GM19463 (cell line): ENCODE results near the gene FGFR4.

Source experiments
- ATAC-seq: cut with Tn5 transposase; IDR thresholded peaks from one replicate; pipeline ENCODE4 v1.9.1; 2021; ENCODE audit warnings: mild to moderate bottlenecking, moderate library complexity; ENCODE audit not compliant: unreplicated experiment

Gene FGFR4

DNA sequence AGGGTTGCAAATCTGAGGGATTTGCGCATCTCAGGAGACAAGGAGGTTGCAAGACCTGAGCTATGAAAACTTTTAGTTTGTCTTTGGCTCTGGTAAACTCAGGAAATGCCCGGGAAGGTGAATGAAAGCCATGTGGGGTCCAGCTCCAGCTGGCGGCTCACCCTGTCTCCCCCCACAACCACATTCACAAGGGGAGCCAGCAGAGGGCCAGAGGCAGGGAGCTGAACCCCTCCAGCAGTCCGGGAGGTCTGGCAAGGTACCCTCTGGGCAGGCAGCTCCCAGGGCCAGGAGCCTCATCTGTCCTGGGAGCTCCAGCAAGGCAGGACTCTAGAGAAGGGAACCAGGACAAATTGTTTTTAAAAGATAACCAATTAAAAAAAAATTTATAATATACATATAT lies 2.5 kb upstream of the FGFR4 start:
- no peak for ATAC-seq

DNA sequence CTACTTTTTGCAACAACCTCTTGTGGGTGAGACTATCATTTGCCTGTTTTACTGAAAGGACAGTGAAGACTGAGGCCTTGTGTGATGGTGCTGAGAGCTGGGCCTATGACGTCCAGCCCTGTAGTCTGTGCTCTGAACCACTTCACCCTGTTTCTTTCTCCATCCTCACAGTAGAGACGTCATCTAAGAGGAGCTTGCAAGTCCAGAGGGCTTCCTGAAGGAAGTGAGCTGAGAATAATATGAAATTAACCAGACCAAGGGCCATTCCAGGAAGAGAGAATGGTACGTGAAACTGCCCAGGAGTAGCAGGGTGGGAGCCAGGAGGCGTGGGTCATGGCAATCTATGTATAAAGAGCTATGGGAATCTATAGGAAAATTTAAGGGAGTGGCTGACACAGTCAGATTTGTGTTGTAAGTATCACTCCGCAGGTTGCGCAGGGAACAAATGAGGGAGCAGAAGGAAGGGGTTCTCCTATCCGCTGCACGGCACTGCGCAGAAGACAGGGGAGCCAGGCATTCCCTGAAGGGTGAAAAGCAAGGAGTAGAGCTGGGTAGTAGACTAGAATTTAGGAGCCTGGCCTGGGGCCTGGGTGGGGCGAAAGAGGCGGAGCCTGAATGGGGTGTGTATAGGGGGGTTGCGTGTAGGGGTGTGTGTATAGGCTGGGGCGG lies 596 bp upstream of the FGFR4 start:
- no peak for ATAC-seq

DNA sequence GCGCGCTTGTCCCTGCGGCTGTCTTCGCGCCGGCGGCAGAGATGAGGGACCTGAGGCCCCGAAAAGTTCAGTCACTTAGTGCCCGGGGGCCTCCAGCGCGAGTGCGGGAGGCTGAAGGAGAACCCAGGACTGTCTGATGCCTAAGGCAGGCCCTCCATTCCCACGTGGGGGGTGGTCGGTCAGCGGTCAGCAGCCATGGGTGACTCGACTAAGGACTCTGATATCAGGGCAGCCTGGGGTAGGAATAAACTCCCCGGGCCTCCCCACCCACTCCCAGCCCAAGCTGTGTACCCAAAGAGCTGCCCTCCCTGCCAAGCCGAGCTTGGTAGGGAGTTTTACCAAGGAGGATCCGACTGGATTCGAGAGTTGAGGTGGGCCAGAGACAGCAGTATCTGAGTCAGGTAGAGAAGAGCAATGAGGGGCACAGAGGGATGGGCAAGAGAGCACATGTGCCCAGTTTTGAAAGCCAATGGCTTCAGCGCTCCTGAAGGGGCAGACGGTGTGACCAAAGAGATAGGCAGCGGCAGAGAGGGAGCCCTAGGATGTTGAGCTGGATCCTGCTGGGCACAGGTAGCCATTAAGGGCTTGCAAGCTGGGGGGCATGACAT lies 787 bp downstream of the FGFR4 start:
- no peak for ATAC-seq

DNA sequence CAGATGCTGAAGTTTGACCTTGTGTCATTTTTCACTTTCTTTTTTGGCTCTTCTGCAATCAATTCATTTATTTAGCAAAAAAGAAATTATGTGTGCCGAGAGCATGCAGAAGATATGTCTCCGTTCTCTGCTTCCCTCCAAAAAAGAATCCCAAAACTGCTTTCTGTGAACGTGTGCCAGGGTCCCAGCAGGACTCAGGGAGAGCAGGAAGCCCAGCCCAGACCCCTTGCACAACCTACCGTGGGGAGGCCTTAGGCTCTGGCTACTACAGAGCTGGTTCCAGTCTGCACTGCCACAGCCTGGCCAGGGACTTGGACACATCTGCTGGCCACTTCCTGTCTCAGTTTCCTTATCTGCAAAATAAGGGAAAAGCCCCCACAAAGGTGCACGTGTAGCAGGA lies 2.4 kb downstream of the FGFR4 start:
- no peak for ATAC-seq

DNA sequence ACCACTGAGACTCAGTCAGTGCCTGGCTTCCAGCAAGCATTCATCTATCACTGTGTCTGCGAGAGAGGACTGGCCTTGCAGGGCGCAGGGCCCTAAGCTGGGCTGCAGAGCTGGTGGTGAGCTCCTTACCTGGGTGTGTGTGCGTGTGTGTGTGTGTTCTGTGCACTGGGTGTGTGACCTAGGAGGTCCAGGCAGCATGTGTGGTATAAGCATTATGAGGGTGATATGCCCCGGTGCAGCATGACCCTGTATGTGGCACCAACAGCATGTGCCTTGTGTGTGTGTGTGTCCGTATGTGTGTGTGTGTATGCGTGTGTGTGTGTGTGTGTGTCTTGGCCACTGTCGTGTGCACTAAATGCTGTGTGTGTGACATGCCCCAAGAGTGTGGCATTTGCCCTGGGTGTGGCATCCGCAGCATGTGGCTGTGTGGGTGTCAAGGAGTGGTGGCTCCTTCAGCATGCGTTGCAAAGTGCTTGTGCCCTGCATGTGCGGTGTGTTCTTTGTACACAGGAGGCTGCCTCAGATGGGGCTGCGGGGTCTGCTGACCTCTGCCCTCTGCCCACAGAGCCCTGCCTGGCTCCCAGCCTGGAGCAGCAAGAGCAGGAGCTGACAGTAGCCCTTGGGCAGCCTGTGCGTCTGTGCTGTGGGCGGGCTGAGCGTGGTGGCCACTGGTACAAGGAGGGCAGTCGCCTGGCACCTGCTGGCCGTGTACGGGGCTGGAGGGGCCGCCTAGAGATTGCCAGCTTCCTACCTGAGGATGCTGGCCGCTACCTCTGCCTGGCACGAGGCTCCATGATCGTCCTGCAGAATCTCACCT lies 3.3 kb downstream of the FGFR4 start:
- ATAC-seq: no peak

DNA sequence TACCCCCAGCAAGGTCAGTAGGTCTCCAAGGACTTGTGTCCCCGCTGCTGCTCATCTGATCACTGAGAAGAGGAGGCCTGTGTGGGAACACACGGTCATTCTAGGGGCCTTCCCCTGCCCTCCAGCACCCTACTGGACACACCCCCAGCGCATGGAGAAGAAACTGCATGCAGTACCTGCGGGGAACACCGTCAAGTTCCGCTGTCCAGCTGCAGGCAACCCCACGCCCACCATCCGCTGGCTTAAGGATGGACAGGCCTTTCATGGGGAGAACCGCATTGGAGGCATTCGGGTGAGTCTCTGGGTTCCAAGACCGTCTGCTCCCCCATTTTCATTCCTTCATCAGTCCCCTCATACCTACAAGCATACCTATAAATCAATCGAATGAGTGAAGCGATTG lies 4.1 kb downstream of the FGFR4 start:
- no peak for ATAC-seq

DNA sequence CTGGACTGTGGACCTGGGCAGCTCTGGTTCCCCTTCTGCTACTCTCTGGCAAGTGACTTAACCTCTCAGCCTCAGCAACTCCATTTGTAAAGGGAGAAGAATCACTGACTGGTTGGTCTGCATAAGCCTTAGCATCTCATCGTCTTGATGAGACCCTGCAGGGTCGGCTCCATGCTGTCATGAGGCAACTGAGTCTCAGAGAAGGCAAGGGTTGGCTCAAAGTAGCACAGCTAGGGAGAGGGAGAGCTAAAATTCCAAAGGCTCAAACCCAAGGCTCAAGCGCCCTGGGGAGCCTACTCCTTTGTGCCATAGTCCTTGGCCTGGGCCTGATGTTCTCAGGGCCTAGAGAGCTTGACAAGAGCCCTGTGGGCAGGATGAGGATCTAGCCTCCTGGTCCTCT lies 4.5 kb downstream of the FGFR4 start:
- ATAC-seq: no peak

DNA sequence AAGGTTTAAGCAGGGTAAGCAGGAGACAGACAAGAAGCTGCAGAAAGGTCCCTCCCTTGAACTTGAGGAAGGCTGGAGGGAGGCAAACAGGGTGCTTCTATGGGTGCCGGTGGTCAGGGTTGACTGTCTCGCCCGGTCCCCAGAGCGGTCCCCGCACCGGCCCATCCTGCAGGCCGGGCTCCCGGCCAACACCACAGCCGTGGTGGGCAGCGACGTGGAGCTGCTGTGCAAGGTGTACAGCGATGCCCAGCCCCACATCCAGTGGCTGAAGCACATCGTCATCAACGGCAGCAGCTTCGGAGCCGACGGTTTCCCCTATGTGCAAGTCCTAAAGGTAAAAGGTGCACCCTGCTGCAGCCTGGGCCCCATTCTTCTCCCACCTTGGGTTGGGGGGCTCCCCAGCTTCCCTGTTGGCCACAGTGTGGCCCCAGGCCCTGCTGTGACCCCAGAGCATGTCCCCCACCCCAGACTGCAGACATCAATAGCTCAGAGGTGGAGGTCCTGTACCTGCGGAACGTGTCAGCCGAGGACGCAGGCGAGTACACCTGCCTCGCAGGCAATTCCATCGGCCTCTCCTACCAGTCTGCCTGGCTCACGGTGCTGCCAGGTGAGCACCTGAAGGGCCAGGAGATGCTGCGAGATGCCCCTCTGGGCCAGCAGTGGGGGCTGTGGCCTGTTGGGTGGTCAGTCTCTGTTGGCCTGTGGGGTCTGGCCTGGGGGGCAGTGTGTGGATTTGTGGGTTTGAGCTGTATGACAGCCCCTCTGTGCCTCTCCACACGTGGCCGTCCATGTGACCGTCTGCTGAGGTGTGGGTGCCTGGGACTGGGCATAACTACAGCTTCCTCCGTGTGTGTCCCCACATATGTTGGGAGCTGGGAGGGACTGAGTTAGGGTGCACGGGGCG lies 5.7 kb downstream of the FGFR4 start:
- ATAC-seq: no peak

DNA sequence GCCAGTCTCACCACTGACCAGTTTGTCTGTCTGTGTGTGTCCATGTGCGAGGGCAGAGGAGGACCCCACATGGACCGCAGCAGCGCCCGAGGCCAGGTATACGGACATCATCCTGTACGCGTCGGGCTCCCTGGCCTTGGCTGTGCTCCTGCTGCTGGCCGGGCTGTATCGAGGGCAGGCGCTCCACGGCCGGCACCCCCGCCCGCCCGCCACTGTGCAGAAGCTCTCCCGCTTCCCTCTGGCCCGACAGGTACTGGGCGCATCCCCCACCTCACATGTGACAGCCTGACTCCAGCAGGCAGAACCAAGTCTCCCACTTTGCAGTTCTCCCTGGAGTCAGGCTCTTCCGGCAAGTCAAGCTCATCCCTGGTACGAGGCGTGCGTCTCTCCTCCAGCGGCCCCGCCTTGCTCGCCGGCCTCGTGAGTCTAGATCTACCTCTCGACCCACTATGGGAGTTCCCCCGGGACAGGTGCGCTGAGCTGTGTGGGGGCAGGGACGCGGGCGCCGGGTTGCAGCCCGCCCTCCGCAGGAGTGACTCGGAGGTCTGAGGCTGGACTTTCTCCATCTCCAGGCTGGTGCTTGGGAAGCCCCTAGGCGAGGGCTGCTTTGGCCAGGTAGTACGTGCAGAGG lies 6.5 kb downstream of the FGFR4 start:
- no peak for ATAC-seq

DNA sequence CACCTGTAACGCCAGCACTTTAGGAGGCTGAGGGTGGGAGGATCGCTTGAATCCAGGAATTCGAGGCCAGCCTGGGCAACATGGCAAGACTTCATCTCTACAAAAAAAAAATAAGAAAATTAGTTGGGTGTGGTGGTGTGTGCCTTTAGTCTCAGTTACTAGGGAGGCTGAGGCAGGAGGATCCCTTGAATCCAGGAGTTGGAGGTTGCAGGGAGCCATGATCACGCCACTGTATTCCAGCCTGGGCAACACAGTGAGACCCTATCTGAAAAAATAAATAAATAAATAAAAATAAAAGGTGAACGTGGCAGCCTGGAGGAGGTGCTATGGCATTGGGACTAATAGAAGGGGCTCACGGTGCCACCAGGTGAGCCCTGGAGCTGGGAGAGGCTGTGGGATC lies 7.1 kb downstream of the FGFR4 start:
- no peak for ATAC-seq

DNA sequence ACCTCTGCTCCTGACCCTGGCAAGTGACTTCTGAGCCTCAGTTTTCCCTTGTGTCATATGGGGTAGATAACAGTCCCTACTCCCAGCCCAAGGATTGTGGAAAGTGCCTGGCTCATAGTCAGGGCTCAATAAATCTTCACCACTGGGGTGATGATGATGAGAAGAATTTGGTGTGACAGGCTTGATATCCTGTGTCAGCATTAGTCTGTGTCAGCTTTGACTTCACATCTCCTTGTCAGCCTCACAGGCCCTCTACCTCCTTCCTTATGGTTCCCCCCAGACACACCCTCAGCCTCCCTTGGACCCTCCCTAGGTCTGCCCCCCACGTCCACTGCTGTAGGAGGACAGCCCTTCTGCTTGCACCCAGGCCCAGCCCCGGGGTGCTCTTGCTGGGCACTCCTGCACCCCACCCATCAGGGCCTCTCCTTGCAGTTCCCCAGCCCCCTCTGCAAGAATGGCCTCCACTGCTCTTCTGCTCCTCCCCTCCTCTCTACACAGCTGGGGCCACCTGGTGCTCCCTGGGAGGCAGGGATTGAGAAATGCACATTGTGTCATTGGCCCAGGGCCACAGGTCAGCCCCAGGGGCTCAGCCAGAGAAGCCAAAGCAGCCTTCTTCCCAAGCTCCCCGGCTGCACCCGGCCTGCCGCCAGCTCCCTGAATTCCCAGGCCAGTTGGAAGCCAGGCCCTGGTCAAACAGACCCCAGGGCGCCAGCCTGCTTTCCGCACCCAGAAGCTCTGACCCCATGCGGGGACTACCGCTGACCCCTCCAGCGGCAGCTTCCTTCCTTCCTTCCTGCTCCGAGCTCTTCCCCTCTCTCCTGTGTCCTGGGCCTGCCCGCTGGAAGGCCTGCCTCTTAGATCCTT lies 7.7 kb downstream of the FGFR4 start:
- ATAC-seq: no peak

DNA sequence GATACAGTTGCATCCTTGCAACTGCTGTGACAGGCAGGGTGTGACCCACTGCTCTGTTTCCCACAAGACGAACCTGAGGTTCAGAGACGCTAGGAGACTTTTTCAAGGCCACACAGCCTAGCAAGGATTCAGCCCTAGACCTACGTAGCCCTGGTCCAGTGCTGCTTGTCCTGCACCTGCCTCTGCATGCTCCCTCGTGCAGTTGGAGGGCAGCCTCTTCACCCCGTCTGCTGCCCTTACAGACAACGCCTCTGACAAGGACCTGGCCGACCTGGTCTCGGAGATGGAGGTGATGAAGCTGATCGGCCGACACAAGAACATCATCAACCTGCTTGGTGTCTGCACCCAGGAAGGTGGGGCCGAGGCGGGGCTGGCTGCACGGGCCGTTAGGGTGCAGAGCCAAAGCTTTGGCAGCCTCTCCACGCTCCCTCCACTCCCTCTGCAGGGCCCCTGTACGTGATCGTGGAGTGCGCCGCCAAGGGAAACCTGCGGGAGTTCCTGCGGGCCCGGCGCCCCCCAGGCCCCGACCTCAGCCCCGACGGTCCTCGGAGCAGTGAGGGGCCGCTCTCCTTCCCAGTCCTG lies 8.5 kb downstream of the FGFR4 start:
- ATAC-seq: no peak

DNA sequence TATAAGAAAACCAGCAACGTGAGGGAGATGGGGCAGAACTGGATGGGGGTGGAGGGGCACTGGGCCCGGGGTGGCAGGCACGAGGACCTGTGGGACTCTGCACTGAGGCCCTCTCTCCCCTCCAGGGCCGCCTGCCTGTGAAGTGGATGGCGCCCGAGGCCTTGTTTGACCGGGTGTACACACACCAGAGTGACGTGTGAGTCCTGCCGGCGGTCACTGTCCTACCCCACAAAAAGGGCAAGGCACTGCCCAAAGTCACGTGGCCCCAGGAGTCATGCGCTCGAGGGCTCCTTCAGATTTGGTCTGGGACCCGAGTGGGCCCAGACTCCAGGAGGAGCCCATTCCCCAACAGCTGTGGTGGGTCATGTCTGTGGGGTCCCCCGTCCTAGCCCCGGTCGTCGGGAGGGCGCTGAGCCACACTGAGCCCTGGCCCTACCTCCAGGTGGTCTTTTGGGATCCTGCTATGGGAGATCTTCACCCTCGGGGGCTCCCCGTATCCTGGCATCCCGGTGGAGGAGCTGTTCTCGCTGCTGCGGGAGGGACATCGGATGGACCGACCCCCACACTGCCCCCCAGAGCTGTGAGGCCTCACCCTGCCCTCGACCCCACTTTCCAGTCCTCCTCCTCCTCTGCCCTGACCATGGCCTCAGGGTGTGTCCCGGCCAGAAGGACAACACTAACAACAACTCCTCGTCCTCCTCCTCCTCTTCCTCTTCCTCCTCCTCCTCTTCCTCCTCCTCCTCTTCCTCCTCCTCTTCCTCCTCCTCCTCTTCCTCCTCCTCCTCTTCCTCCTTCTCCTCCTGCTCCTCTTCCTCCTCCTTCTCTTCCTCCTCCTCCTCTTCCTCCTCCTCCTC lies 9.7 kb downstream of the FGFR4 start:
- ATAC-seq: no peak

DNA sequence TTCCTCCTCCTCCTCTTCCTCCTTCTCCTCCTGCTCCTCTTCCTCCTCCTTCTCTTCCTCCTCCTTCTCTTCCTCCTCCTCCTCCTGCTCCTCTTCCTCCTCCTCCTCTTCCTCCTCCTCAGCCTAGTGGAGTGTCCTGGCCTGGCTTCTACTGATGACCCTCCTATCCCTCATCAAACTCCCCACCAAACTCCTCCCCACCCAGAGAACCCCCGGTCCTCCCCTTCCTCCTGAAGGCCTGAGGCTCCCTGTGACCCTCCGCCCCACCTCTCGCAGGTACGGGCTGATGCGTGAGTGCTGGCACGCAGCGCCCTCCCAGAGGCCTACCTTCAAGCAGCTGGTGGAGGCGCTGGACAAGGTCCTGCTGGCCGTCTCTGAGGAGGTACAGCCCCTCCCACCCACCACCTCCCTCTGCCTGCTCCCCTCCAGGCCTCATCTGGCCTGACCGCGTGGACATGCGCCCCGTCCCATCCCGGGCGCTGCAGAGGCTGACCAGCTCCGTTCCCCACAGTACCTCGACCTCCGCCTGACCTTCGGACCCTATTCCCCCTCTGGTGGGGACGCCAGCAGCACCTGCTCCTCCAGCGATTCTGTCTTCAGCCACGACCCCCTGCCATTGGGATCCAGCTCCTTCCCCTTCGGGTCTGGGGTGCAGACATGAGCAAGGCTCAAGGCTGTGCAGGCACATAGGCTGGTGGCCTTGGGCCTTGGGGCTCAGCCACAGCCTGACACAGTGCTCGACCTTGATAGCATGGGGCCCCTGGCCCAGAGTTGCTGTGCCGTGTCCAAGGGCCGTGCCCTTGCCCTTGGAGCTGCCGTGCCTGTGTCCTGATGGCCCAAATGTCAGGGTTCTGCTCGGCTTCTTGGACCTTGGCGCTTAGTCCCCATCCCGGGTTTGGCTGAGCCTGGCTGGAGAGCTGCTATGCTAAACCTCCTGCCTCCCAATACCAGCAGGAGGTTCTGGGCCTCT lies 10.6 kb downstream of the FGFR4 start:
- ATAC-seq: no peak

DNA sequence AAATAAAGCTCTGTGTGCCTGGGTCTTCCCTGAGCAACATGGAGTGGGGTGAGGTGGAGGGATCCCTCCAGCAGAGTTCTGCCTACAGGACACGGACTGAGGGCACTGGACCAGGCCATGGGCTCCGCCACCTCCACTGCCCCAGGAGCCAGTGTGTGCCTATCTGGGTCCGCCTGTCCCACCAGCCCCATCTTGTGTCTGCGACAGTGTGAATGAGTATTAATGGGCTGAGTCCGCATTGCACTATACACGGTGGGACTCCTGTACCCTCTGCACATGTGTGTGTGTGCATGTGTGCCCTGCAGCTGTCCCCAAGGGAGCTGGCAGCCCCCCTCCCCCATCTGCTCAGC lies 11.4 kb downstream of the FGFR4 start:
- ATAC-seq: no peak

DNA sequence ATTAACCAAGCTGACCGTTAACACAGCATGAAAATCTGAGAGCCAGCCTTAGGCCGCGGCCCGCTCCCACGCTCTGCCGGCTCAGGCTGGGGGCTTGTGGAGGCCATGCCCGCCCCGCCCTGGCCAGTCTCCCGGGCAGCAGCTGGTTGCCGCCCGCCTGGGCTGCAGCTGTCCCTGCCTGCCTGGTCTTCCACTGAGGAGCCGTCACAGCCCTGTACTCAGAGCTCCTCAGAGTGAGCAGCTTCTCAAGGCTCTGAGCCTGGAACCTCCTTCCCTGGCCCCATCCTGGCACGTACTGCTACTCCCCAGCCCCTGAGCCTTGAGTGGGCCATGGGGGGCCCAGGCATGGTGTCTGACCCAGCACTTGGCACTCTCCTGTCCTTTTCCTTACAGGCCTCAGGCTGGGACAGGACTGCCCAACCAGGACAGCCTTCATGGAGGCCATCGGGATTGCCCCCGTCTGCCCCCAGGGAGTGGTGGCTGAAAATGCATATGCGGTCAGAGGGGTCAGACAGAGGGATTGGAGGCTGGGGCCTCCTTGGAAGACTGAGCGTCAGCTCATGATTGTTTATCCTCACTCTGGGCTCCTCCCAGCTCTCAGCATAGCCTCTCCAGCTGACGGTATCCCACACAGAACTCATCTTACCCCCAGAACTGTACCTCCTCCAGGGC lies 11.9 kb downstream of the FGFR4 start:
- ATAC-seq: no peak
